Body of pancreas (tissue), 4 donors: ENCODE measurements around the gene DSCAM. TPM values are rescaled to one million over a fixed set of nuclear protein-coding genes. Genes with fewer than 3 reads are reported as not detected.

Experiments used
- ATAC-seq: fragments of 150-250 bp; one replicate; pipeline ENCODE4 v1.9.1; 2016
- DNase-seq, 4 donors: peaks; one replicate each; pipeline ENCODE4 v3.0.0-alpha.2; 2019
- H3K27ac ChIP-seq, 4 donors: fragments of 200-600 bp; sonication (generic); 1 replicate in 3 of 4; 2 replicates in 1 of 4; pipeline versions ENCODE4 v1.5.1 to v1.6.1; 2016 to 2019; ENCODE audit warnings: mild to moderate bottlenecking in 1 of 4, mixed read lengths in 1 of 4, moderate library complexity in 1 of 4
- H3K27me3 ChIP-seq, 2 donors: fragments of 200-600 bp; sonication (generic); one replicate each; pipeline ENCODE4 v1.6.0; 2016; ENCODE audit warnings: mild to moderate bottlenecking in 1 of 2
- H3K36me3 ChIP-seq, 2 donors: fragments of 200-600 bp; sonication (generic); replicated peaks in 1 of 2; 2 replicates each; pipeline ENCODE4 v1.5.1; 2016; ENCODE audit warnings: low read depth in 2 of 2; ENCODE audit not compliant: insufficient read depth in 1 of 2
- H3K4me1 ChIP-seq: fragments of 200-600 bp; sonication (generic); one replicate; pipeline ENCODE4 v1.6.0; 2016
- H3K4me3 ChIP-seq, 2 donors: fragments of 200-600 bp; sonication (generic); 1 replicate in 1 of 2; 2 replicates in 1 of 2; pipeline ENCODE4 v1.5.1; 2016 to 2019
- H3K9me3 ChIP-seq, 3 donors: fragments of 200-600 bp; sonication (generic); 1 replicate in 2 of 3; 2 replicates in 1 of 3; pipeline ENCODE4 v1.5.1; 2016
- CTCF ChIP-seq, 7 experiments: fragments of 450-650 bp in 4 of 7; fragments of 200-600 bp in 3 of 7; sonication (generic) in 3 of 7; IDR thresholded peaks; one replicate each; pipeline ENCODE4 v1.5.1; 2016 to 2019; ENCODE audit warnings: antibody characterized with exemption in 7 of 7
- POLR2A ChIP-seq, 3 donors: fragments of 450-650 bp; IDR thresholded peaks; one replicate each; pipeline ENCODE4 v1.6.1; 2016; ENCODE audit warnings: antibody characterized with exemption in 3 of 3, mild to moderate bottlenecking in 2 of 3
- WGBS, 2 donors: methylation state at CpG; one replicate each; pipeline ENCODE4 v1.1.5; 2017; 5-methylcytosine and 5-hydroxymethylcytosine counted together
- intact Hi-C: fragments of 100-400 bp; cut with DNase I; formaldehyde crosslinking; loops from one replicate; pipeline ENCODE4 v1.15.1; 2023
- total RNA-seq, 2 donors: library from RNA; depleted of rRNA; stranded (reverse); fragments of >200 nt; gene quantifications; one replicate each; pipeline ENCODE4 v1.1.0, GENCODE V29; 2016

DSCAM gene
- total RNA-seq, 2 donors from 2014 or later = 0.26 TPM; not detected in 1

GRCh38 chr21:40436261-40436660 is 410.7 kb downstream of the DSCAM start:
- no peak overlapping the region for H3K4me3 ChIP-seq
- no peak for TF ChIP-seq CTCF (IDR thresholded peaks at IDR 0.05)
- WGBS, 2 donors = 26 to 32% methylated on average over 1 of the region's 1 CpG
- peaks cover 0 to 6% (median 0%) of the 10 kb centered on the region in 3 donors for H3K9me3 ChIP-seq
- ATAC-seq (no peak), DNase-seq (no peak)
- H3K36me3 ChIP-seq = no peaks in the 10 kb centered on the region
- no peaks in the 10 kb centered on the region for H3K4me1 ChIP-seq
- intact Hi-C loops = no loop called here
- H3K27me3 ChIP-seq = no peaks in the 10 kb centered on the region
- no peak overlapping the region for H3K27ac ChIP-seq

- no peak for TF ChIP-seq CTCF (IDR thresholded peaks at IDR 0.05)
- no peak for TF ChIP-seq POLR2A (IDR thresholded peaks at IDR 0.05)
- intact Hi-C loops = no loop called here
- Histone ChIP-seq H3K4me1 (no peaks in the 10 kb centered on the region), H3K27ac (no peak overlapping the region), H3K27me3 (no peaks in the 10 kb centered on the region), H3K4me3 (no peak overlapping the region), H3K9me3 (no peaks in the 10 kb centered on the region), H3K36me3 (no peaks in the 10 kb centered on the region)
- ATAC-seq (no peak), DNase-seq (no peak)
- 85 to 88% methylated on average over 2 of the region's 2 CpGs for WGBS, 2 donors
These were observed 413.4 kb downstream of the DSCAM start for GRCh38 chr21:40433538-40433937.

- TF ChIP-seq POLR2A (IDR thresholded peaks at IDR 0.05) (no peak), CTCF (IDR thresholded peaks at IDR 0.05) (no peak)
- Histone ChIP-seq H3K4me3 (no peak overlapping the region), H3K27ac (no peak overlapping the region), H3K27me3 (no peaks in the 10 kb centered on the region), H3K4me1 (no peaks in the 10 kb centered on the region), H3K36me3 (no peaks in the 10 kb centered on the region), H3K9me3 (no peaks in the 10 kb centered on the region)
- 22 to 53% methylated on average over 1 of the region's 1 CpG for WGBS, 2 donors
- ATAC-seq (no peak), DNase-seq (no peak)
- intact Hi-C loops = no loop called here
These were observed 421.0 kb downstream of the DSCAM start for GRCh38 chr21:40425981-40426380.

GRCh38 chr21:40422896-40423635 is 423.9 kb downstream of the DSCAM start:
- intact Hi-C loops = no loop called here
- H3K9me3 ChIP-seq = peaks cover 0 to 5% (median 0%) of the 10 kb centered on the region in 3 donors
- H3K36me3 ChIP-seq = no peaks in the 10 kb centered on the region
- no peaks in the 10 kb centered on the region for H3K27me3 ChIP-seq
- ATAC-seq (no peak), DNase-seq (peak in 1 of 4 donors; percentile 7)
- TF ChIP-seq CTCF (IDR thresholded peaks at IDR 0.05) (no peak), POLR2A (IDR thresholded peaks at IDR 0.05) (no peak)
- H3K4me3 ChIP-seq = no peak overlapping the region
- H3K4me1 ChIP-seq = no peaks in the 10 kb centered on the region
- H3K27ac ChIP-seq = no peak overlapping the region
- WGBS, 2 donors = 56 to 62% methylated on average over 12 of the region's 12 CpGs

- Histone ChIP-seq H3K27ac (no peak overlapping the region), H3K9me3 (peaks cover 0 to 5% (median 0%) of the 10 kb centered on the region in 3 donors), H3K4me1 (no peaks in the 10 kb centered on the region), H3K4me3 (no peak overlapping the region), H3K36me3 (no peaks in the 10 kb centered on the region), H3K27me3 (no peaks in the 10 kb centered on the region)
- WGBS, 2 donors = 45 to 63% methylated on average over 4 of the region's 4 CpGs
- no peak for ATAC-seq
- intact Hi-C loops = no loop called here
- DNase-seq = no peak
- TF ChIP-seq POLR2A (IDR thresholded peaks at IDR 0.05) = no peak
- no peak for TF ChIP-seq CTCF (IDR thresholded peaks at IDR 0.05)
These were observed 425.8 kb downstream of the DSCAM start for GRCh38 chr21:40421121-40421520.
